ENCODE data around the gene PRKCE.

The PRKCE gene

GRCh38 chr2:45685260-45685659 is 33.8 kb downstream of the PRKCE start:
- Mint-ChIP-seq H3K4me3 (no peak overlapping the region), H3K36me3 (ENCODE audit: low read depth) (no peaks in the 10 kb centered on the region), H3K9me3 (no peaks in the 10 kb centered on the region), H3K27ac (no peak overlapping the region), H3K4me1 (peaks cover 24% of the 10 kb centered on the region), H3K27me3 (ENCODE audit: low read depth) (peaks cover 6% of the 10 kb centered on the region)
- TF ChIP-seq, protein P1, sequence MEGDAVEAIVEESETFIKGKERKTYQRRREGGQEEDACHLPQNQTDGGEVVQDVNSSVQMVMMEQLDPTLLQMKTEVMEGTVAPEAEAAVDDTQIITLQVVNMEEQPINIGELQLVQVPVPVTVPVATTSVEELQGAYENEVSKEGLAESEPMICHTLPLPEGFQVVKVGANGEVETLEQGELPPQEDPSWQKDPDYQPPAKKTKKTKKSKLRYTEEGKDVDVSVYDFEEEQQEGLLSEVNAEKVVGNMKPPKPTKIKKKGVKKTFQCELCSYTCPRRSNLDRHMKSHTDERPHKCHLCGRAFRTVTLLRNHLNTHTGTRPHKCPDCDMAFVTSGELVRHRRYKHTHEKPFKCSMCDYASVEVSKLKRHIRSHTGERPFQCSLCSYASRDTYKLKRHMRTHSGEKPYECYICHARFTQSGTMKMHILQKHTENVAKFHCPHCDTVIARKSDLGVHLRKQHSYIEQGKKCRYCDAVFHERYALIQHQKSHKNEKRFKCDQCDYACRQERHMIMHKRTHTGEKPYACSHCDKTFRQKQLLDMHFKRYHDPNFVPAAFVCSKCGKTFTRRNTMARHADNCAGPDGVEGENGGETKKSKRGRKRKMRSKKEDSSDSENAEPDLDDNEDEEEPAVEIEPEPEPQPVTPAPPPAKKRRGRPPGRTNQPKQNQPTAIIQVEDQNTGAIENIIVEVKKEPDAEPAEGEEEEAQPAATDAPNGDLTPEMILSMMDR (IDR thresholded peaks at IDR 0.05; ENCODE audit: unreplicated experiment in 3 of 3), result no peak

- Mint-ChIP-seq H3K36me3 (ENCODE audit: low read depth) (no peaks in the 10 kb centered on the region), H3K27ac (no peak overlapping the region), H3K27me3 (ENCODE audit: low read depth) (no peaks in the 10 kb centered on the region), H3K4me3 (no peak overlapping the region), H3K9me3 (no peaks in the 10 kb centered on the region), H3K4me1 (peaks cover 40% of the 10 kb centered on the region)
- TF ChIP-seq, protein P1 (IDR thresholded peaks at IDR 0.05; ENCODE audit: unreplicated experiment in 3 of 3), result no peak
Measured at GRCh38 chr2:45687964-45688363, 36.5 kb downstream of the PRKCE start.

GRCh38 chr2:45688479-45689298 is 37.2 kb downstream of the PRKCE start:
- no peaks in the 10 kb centered on the region for H3K9me3 Mint-ChIP-seq
- H3K4me1 Mint-ChIP-seq, result peaks cover 34% of the 10 kb centered on the region
- no peak overlapping the region for H3K4me3 Mint-ChIP-seq
- H3K36me3 Mint-ChIP-seq (ENCODE audit: low read depth), result no peaks in the 10 kb centered on the region
- TF ChIP-seq, protein P1 (IDR thresholded peaks at IDR 0.05; ENCODE audit: unreplicated experiment in 3 of 3), result no peak
- no peaks in the 10 kb centered on the region for H3K27me3 Mint-ChIP-seq (ENCODE audit: low read depth)
- H3K27ac Mint-ChIP-seq, result peak overlapping the region in 1 of 3 experiments; percentile 72

- H3K9me3 Mint-ChIP-seq, result no peaks in the 10 kb centered on the region
- peak overlapping the region in 1 of 3 experiments; percentile 15 for H3K4me3 Mint-ChIP-seq
- peaks cover 34% of the 10 kb centered on the region for H3K4me1 Mint-ChIP-seq
- TF ChIP-seq, protein P1 (IDR thresholded peaks at IDR 0.05; ENCODE audit: unreplicated experiment in 3 of 3), result no peak
- H3K27me3 Mint-ChIP-seq (ENCODE audit: low read depth), result no peaks in the 10 kb centered on the region
- peak overlapping the region; percentile 8 to 53 (median 37) for H3K27ac Mint-ChIP-seq
- H3K36me3 Mint-ChIP-seq (ENCODE audit: low read depth), result no peaks in the 10 kb centered on the region
Measured at GRCh38 chr2:45690231-45690630, 38.8 kb downstream of the PRKCE start.

DNA sequence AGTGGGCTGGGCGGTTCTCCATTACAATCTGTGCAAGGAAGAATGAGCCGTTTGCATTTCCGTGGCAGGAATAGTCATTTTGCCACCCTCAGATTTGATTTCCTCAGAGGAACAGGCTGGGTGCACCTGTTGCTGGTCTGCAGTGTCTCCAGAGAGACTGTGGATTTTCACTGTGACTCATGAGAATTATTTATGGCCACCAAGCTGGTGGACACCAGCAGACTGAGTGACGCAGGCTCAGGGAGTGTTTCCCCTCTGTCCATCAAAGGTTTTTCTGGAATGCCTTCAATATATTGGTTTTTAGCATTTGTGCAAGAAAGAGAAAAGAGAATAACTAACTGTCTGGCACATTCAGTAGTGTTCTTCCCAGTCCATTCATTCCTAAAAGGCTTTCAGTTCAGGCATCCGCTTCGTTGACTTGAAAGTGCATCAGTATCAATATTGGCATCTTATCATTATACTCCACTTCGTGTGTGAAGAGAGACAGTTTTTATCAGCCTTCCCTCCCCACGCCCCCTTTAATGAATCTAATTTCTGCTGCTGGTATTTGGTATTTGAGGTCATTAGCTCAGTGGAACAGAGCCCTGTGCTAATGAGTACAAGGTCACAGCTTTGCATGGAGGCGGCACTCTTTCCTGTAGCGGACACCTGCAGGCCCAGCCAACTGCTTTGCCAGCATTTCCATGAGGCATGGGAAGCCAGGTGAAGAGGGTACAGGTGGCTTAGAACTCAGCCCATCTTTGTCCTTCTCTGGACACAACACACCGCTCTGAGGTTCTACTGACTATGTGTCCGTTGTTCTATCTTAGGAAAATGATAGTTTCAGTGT is 39.9 kb downstream of the PRKCE start:
- Mint-ChIP-seq H3K36me3 (ENCODE audit: low read depth) (no peaks in the 10 kb centered on the region), H3K4me3 (peak overlapping the region in 1 of 3 experiments; percentile 16), H3K4me1 (peaks cover 34% of the 10 kb centered on the region), H3K27me3 (ENCODE audit: low read depth) (no peaks in the 10 kb centered on the region), H3K9me3 (no peaks in the 10 kb centered on the region), H3K27ac (peak overlapping the region; percentile 37 to 53 (median 48))
- TF ChIP-seq, protein P1 (IDR thresholded peaks at IDR 0.05; ENCODE audit: unreplicated experiment in 3 of 3), result no peak

All from nephron (organoid).